ENCODE measurements around the gene CSNK1E. TPM values are rescaled to one million over a fixed set of nuclear protein-coding genes. Genes with fewer than 3 reads are reported as not detected.
A peak's percentile ranks its signal among the peaks of the same experiment; 100 is the strongest.

Gene CSNK1E
- total and polyA plus RNA-seq, 4 donors = 37.4 to 167 (median 152) TPM

DNA sequence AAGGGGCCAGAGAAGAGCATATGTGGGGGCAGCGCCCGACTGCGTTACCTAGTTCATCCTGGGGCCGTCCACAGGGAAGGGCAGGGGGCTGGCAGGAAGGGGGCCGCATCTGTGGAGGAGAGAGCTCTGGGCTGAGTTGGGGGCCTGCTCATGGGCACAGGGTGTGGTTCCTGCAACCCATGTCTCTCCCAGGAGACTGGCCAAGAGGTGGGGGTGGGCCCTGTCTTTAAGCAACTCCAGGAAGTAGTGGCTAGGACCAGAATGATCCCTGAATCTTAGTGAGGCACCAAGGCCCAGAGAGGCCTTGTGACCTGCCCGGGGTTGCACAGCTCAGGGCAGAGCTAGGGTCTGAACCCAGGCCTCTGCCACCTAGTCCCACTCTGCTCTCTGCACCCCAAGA is 21.9 kb downstream of the CSNK1E start:
- DNase-seq = no peak
- Histone ChIP-seq H3K36me3 (ENCODE audit: control insufficient read depth in 1 of 2, insufficient read depth in 2 of 2, low read length in 1 of 2) (peaks cover 3 to 25% of the 10 kb centered on the region in 2 donors), H3K4me1 (ENCODE audit: control insufficient read depth in 1 of 2, insufficient read depth in 2 of 2, low read length in 2 of 2) (no peaks in the 10 kb centered on the region), H3K4me3 (ENCODE audit: low read length in 2 of 2) (no peak overlapping the region), H3K9me3 (ENCODE audit: control insufficient read depth, low read length) (no peaks in the 10 kb centered on the region), H3K27me3 (ENCODE audit: control insufficient read depth in 1 of 2, insufficient read depth in 2 of 2, low read length in 1 of 2) (no peaks in the 10 kb centered on the region), H3K27ac (ENCODE audit: low read depth in 1 of 2, low read length in 2 of 2) (no peak overlapping the region)
- no peak for ATAC-seq (ENCODE audit: low FRiP score)
- intact Hi-C loops (cut with DNase I) = no loop called here
- WGBS, 2 donors = 89 to 91% methylated on average over 6 of the region's 6 CpGs

- peaks cover 0 to 17% of the 10 kb centered on the region in 2 donors for H3K36me3 ChIP-seq (ENCODE audit: control insufficient read depth in 1 of 2, insufficient read depth in 2 of 2, low read length in 1 of 2)
- 90 to 91% methylated on average over 21 to 26 of the region's 26 CpGs for WGBS, 2 donors
Observed at GRCh38 chr22:38294193-38294592, 23.0 kb downstream of the CSNK1E start.

DNA sequence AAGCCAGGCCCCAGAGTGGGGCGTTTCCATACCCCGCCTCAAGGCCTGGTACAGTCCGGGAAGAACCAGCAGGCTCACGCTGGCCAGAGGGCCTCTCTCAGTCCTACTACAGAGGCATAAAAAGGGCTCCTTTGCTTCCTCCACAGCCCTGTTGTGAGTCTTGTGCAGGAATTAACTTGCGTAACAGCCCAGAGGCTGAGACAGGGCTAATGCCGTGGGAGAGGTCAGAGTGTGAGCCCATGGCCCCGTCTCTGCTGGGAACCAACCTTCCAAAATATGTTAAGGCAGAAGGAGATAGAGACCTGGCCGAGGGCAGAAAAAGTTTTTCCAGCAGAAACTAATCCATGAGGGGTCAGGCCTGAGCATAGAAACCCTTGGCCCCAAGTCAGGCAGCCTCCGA is 24.5 kb downstream of the CSNK1E start:
- DNase-seq (no peak), ATAC-seq (ENCODE audit: low FRiP score) (no peak)
- no peaks in the 10 kb centered on the region for H3K9me3 ChIP-seq (ENCODE audit: control insufficient read depth, low read length)
- H3K36me3 ChIP-seq (ENCODE audit: control insufficient read depth in 1 of 2, insufficient read depth in 2 of 2, low read length in 1 of 2) = peaks cover 0 to 11% of the 10 kb centered on the region in 2 donors
- H3K4me1 ChIP-seq (ENCODE audit: control insufficient read depth in 1 of 2, insufficient read depth in 2 of 2, low read length in 2 of 2) = no peaks in the 10 kb centered on the region
- H3K27ac ChIP-seq (ENCODE audit: low read depth in 1 of 2, low read length in 2 of 2) = no peak overlapping the region
- H3K4me3 ChIP-seq (ENCODE audit: low read length in 2 of 2) = no peak overlapping the region
- no peaks in the 10 kb centered on the region for H3K27me3 ChIP-seq (ENCODE audit: control insufficient read depth in 1 of 2, insufficient read depth in 2 of 2, low read length in 1 of 2)
- 78 to 81% methylated on average over 9 of the region's 9 CpGs for WGBS, 2 donors
- intact Hi-C loops (cut with DNase I) = no loop called here

More at GRCh38 chr22:38294193-38294592, 23.0 kb downstream of the CSNK1E start:
- H3K4me1 ChIP-seq (ENCODE audit: control insufficient read depth in 1 of 2, insufficient read depth in 2 of 2, low read length in 2 of 2) = no peaks in the 10 kb centered on the region
- no peaks in the 10 kb centered on the region for H3K9me3 ChIP-seq (ENCODE audit: control insufficient read depth, low read length)
- DNase-seq (no peak), ATAC-seq (ENCODE audit: low FRiP score) (no peak)
- H3K27ac ChIP-seq (ENCODE audit: low read depth in 1 of 2, low read length in 2 of 2) = no peak overlapping the region
- intact Hi-C loops (cut with DNase I) = no loop called here
- no peak overlapping the region for H3K4me3 ChIP-seq (ENCODE audit: low read length in 2 of 2)
- H3K27me3 ChIP-seq (ENCODE audit: control insufficient read depth in 1 of 2, insufficient read depth in 2 of 2, low read length in 1 of 2) = no peaks in the 10 kb centered on the region

DNA sequence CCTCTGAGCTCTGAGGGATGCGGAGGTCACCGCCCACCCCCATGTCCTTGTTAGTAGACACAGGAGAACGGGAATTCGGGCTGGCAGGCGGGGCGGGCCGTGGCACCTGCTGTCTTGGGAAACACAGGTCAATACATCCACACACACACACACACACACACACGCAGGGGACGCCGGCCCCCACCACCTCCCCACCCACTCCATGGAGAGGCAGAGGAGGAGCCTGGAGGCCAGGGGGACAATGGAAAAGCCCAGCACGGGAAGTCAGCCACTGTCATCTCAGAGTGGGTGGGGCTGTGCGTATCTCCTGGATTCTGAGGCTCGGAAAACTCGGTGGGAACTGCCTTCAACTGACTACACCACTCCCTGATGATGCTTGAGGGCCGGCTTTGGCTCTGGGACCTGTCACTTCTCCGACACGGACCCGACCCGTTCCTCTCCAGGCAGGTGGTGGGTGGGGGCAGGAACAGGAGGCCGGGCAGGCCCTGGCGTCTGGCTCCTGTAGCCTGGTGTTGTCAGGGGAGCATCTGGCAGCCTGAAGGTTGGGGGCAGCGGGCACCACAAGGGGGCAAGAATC is 25.9 kb downstream of the CSNK1E start:
- intact Hi-C loops (cut with DNase I) = no loop called here
- no peak overlapping the region for H3K4me3 ChIP-seq (ENCODE audit: low read length in 2 of 2)
- no peak overlapping the region for H3K27ac ChIP-seq (ENCODE audit: low read depth in 1 of 2, low read length in 2 of 2)
- H3K27me3 ChIP-seq (ENCODE audit: control insufficient read depth in 1 of 2, insufficient read depth in 2 of 2, low read length in 1 of 2) = no peaks in the 10 kb centered on the region
- peaks cover 0 to 9% of the 10 kb centered on the region in 2 donors for H3K36me3 ChIP-seq (ENCODE audit: control insufficient read depth in 1 of 2, insufficient read depth in 2 of 2, low read length in 1 of 2)
- no peak for ATAC-seq (ENCODE audit: low FRiP score)
- H3K9me3 ChIP-seq (ENCODE audit: control insufficient read depth, low read length) = no peaks in the 10 kb centered on the region
- no peaks in the 10 kb centered on the region for H3K4me1 ChIP-seq (ENCODE audit: control insufficient read depth in 1 of 2, insufficient read depth in 2 of 2, low read length in 2 of 2)
- DNase-seq = no peak
- WGBS, 2 donors = 62 to 63% methylated on average over 22 of the region's 22 CpGs

GRCh38 chr22:38290347-38290746 is 26.9 kb downstream of the CSNK1E start:
- Histone ChIP-seq H3K27me3 (ENCODE audit: control insufficient read depth in 1 of 2, insufficient read depth in 2 of 2, low read length in 1 of 2) (no peaks in the 10 kb centered on the region), H3K36me3 (ENCODE audit: control insufficient read depth in 1 of 2, insufficient read depth in 2 of 2, low read length in 1 of 2) (peaks cover 0 to 6% of the 10 kb centered on the region in 2 donors)

GRCh38 chr22:38289583-38290082 is 27.6 kb downstream of the CSNK1E start:
- no peaks in the 10 kb centered on the region for H3K9me3 ChIP-seq (ENCODE audit: control insufficient read depth, low read length)
- ATAC-seq (ENCODE audit: low FRiP score) (no peak), DNase-seq (no peak)
- no peak overlapping the region for H3K27ac ChIP-seq (ENCODE audit: low read depth in 1 of 2, low read length in 2 of 2)
- no peak overlapping the region for H3K4me3 ChIP-seq (ENCODE audit: low read length in 2 of 2)
- intact Hi-C loops (cut with DNase I) = no loop called here
- peaks cover 0 to 6% of the 10 kb centered on the region in 2 donors for H3K36me3 ChIP-seq (ENCODE audit: control insufficient read depth in 1 of 2, insufficient read depth in 2 of 2, low read length in 1 of 2)
- H3K4me1 ChIP-seq (ENCODE audit: control insufficient read depth in 1 of 2, insufficient read depth in 2 of 2, low read length in 2 of 2) = no peaks in the 10 kb centered on the region
- no peaks in the 10 kb centered on the region for H3K27me3 ChIP-seq (ENCODE audit: control insufficient read depth in 1 of 2, insufficient read depth in 2 of 2, low read length in 1 of 2)
- WGBS, 2 donors = 81 to 85% methylated on average over 12 of the region's 12 CpGs

More at GRCh38 chr22:38290347-38290746, 26.9 kb downstream of the CSNK1E start:
- no peaks in the 10 kb centered on the region for H3K4me1 ChIP-seq (ENCODE audit: control insufficient read depth in 1 of 2, insufficient read depth in 2 of 2, low read length in 2 of 2)
- ATAC-seq (ENCODE audit: low FRiP score) = no peak
- WGBS, 2 donors = 80 to 89% methylated on average over 8 of the region's 8 CpGs
- no peak overlapping the region for H3K4me3 ChIP-seq (ENCODE audit: low read length in 2 of 2)
- no peak overlapping the region for H3K27ac ChIP-seq (ENCODE audit: low read depth in 1 of 2, low read length in 2 of 2)
- intact Hi-C loops (cut with DNase I) = no loop called here
- no peak for DNase-seq
- no peaks in the 10 kb centered on the region for H3K9me3 ChIP-seq (ENCODE audit: control insufficient read depth, low read length)

- WGBS, 2 donors = 71 to 75% methylated on average over 11 of the region's 11 CpGs
- intact Hi-C loops (cut with DNase I) = no loop called here
- Histone ChIP-seq H3K36me3 (ENCODE audit: control insufficient read depth in 1 of 2, insufficient read depth in 2 of 2, low read length in 1 of 2) (no peaks in the 10 kb centered on the region), H3K27me3 (ENCODE audit: control insufficient read depth in 1 of 2, insufficient read depth in 2 of 2, low read length in 1 of 2) (no peaks in the 10 kb centered on the region), H3K27ac (ENCODE audit: low read depth in 1 of 2, low read length in 2 of 2) (no peak overlapping the region), H3K4me3 (ENCODE audit: low read length in 2 of 2) (no peak overlapping the region), H3K9me3 (ENCODE audit: control insufficient read depth, low read length) (no peaks in the 10 kb centered on the region), H3K4me1 (ENCODE audit: control insufficient read depth in 1 of 2, insufficient read depth in 2 of 2, low read length in 2 of 2) (no peaks in the 10 kb centered on the region)
- DNase-seq (no peak), ATAC-seq (ENCODE audit: low FRiP score) (no peak)
Observed at GRCh38 chr22:38286915-38287669, 30.1 kb downstream of the CSNK1E start.

DNA sequence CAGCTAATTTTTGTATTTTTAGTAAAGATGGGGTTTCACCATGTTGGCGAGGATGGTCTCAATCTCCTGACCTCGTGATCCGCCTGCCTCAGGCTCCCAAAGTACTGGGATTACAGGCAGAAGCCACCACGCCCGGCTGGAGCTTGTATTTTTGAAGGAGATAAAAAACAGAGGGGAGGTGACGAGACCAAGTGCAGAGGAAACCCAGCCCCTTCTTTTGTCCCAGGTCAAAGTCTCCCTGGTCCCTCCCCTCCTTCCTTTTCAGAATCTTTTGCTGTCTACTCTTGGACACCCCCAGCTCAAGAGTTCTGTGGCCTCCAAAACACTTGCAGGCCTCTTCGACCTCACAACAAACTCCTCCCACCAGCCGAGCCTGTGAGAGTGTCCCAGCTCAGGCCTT is 32.2 kb downstream of the CSNK1E start:
- Histone ChIP-seq H3K36me3 (ENCODE audit: control insufficient read depth in 1 of 2, insufficient read depth in 2 of 2, low read length in 1 of 2) (no peaks in the 10 kb centered on the region), H3K27me3 (ENCODE audit: control insufficient read depth in 1 of 2, insufficient read depth in 2 of 2, low read length in 1 of 2) (no peaks in the 10 kb centered on the region), H3K4me3 (ENCODE audit: low read length in 2 of 2) (no peak overlapping the region), H3K9me3 (ENCODE audit: control insufficient read depth, low read length) (no peaks in the 10 kb centered on the region), H3K4me1 (ENCODE audit: control insufficient read depth in 1 of 2, insufficient read depth in 2 of 2, low read length in 2 of 2) (no peaks in the 10 kb centered on the region), H3K27ac (ENCODE audit: low read depth in 1 of 2, low read length in 2 of 2) (peak overlapping the region in 1 of 2 donors; percentile 13)
- no peak for ATAC-seq (ENCODE audit: low FRiP score)
- no peak for DNase-seq
- intact Hi-C loops (cut with DNase I) = no loop called here
- WGBS, 2 donors = 79 to 81% methylated on average over 8 of the region's 8 CpGs

- Histone ChIP-seq H3K9me3 (ENCODE audit: control insufficient read depth, low read length) (no peaks in the 10 kb centered on the region), H3K27ac (ENCODE audit: low read depth in 1 of 2, low read length in 2 of 2) (peak overlapping the region; percentile 12 to 97), H3K4me1 (ENCODE audit: control insufficient read depth in 1 of 2, insufficient read depth in 2 of 2, low read length in 2 of 2) (no peaks in the 10 kb centered on the region), H3K27me3 (ENCODE audit: control insufficient read depth in 1 of 2, insufficient read depth in 2 of 2, low read length in 1 of 2) (no peaks in the 10 kb centered on the region), H3K4me3 (ENCODE audit: low read length in 2 of 2) (no peak overlapping the region), H3K36me3 (ENCODE audit: control insufficient read depth in 1 of 2, insufficient read depth in 2 of 2, low read length in 1 of 2) (no peaks in the 10 kb centered on the region)
- DNase-seq = peak in 1 of 2 donors; percentile 73
- peak; percentile 78 for ATAC-seq (ENCODE audit: low FRiP score)
- WGBS, 2 donors = 13 to 28% methylated on average over 5 of the region's 5 CpGs
- intact Hi-C loops (cut with DNase I) = no loop called here
Observed at GRCh38 chr22:38284042-38284402, 33.2 kb downstream of the CSNK1E start.

Data from aorta (tissue), 5 donors.